ENCODE measurements around the gene CBL.

DNA sequence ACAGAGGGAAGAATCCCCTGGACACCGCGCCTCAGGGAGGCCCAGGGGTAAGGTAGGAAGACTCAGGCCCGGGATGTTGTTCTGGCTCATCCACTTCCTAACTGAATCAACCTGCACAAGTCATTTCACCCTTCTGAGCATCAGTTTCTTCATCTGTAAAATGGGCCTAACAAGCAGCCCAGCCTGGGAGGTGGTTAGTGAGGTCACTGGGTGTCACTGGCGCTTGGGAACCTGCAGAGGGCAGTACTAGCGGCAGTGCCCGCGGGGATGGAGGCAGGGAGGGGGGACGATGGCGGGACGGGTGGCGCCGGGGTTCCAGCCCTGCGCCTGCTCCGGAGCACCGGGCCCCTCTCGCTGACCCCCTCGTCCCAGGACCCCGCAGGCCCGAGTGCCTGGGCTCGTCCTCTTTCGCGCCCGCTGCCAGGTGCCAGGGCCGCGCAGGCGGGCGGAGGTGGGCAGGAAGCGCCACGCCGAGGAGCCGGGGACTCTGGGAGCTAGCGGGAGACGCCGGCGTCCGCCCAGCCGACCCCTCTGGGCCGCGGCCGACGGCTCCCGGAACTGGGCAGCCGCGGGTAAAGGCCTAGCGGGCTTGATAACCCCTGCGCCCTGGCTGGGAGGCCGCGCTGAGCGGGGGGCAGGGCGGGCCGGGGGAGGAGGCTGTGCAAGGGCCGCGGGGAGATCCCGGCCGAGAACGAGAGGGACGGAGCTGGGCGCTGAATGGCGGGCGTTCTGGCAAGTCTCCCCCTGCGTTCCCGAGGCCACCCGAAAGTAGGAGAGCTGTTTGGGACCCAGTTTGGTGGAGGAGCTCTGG, 37.5 kb upstream of the CBL start, which contains the start of gene NLRX1:
- TF ChIP-seq, protein P1, sequence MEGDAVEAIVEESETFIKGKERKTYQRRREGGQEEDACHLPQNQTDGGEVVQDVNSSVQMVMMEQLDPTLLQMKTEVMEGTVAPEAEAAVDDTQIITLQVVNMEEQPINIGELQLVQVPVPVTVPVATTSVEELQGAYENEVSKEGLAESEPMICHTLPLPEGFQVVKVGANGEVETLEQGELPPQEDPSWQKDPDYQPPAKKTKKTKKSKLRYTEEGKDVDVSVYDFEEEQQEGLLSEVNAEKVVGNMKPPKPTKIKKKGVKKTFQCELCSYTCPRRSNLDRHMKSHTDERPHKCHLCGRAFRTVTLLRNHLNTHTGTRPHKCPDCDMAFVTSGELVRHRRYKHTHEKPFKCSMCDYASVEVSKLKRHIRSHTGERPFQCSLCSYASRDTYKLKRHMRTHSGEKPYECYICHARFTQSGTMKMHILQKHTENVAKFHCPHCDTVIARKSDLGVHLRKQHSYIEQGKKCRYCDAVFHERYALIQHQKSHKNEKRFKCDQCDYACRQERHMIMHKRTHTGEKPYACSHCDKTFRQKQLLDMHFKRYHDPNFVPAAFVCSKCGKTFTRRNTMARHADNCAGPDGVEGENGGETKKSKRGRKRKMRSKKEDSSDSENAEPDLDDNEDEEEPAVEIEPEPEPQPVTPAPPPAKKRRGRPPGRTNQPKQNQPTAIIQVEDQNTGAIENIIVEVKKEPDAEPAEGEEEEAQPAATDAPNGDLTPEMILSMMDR (IDR thresholded peaks at IDR 0.05): peak; percentile 55 to 78 (median 75)
- no peak for TF ChIP-seq POLR2A (IDR thresholded peaks at IDR 0.05)
